Adipocyte (in vitro differentiated cells): ENCODE measurements around the gene SHISA5.
"Not testable (repeated sequence)": the region's sequence is repeated elsewhere in the genome, so short reads cannot be mapped to it uniquely, and the experiment has no call there.

Experiments used
- DNase-seq: peaks from one replicate; pipeline ENCODE4 v3.0.0-alpha.2; 2015; ENCODE audit warnings: low read depth
- H3K27me3 ChIP-seq: replicated peaks from 2 replicates; pipeline ENCODE4 v1.7.0; 2013; ENCODE audit warnings: mild to moderate bottlenecking, low read length, moderate library complexity; ENCODE audit not compliant: control insufficient read depth, insufficient read depth
- H3K36me3 ChIP-seq: 2 replicates; pipeline ENCODE4 v1.7.0; 2013; ENCODE audit warnings: low read length, mild to moderate bottlenecking, moderate library complexity; ENCODE audit not compliant: control insufficient read depth, insufficient read depth, severe bottlenecking
- H3K4me1 ChIP-seq: 2 replicates; pipeline ENCODE4 v1.7.0; 2013; ENCODE audit warnings: mild to moderate bottlenecking, low read length, moderate library complexity; ENCODE audit not compliant: control insufficient read depth, insufficient read depth
- H3K4me3 ChIP-seq: 2 replicates; pipeline ENCODE4 v1.7.0; 2013; ENCODE audit warnings: mild to moderate bottlenecking, low read length, moderate library complexity
- H3K9ac ChIP-seq: 2 replicates; pipeline ENCODE4 v1.7.0; 2013; ENCODE audit warnings: mild to moderate bottlenecking, low read length, moderate library complexity
- H3K9me3 ChIP-seq: 2 replicates; pipeline ENCODE4 v1.7.0; 2013; ENCODE audit warnings: mild to moderate bottlenecking, low read length, moderate library complexity; ENCODE audit not compliant: control insufficient read depth

Gene SHISA5

DNA sequence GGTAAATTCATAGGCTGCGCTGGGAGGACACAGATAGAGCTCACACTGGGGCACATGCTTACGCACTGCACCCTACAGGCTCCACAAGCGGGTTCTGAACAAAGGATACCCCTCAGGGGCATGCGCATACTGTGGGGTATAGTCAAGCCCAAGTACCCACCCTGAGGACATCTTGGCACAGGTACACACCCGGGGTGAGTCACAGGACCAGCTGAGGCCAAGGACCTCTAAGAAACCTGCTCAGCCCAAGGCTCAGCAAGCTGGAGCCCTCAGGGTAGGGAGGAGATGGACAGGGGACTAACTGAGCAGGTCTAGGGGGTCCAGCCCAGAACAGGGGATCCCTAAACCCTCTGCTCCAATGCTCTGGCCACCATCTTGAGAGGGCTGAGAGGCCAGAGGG, 3.3 kb downstream of the SHISA5 start:
- no peaks in the 10 kb centered on the region for H3K9me3 ChIP-seq
- DNase-seq = no peak
- H3K9ac ChIP-seq = no peak overlapping the region
- no peaks in the 10 kb centered on the region for H3K27me3 ChIP-seq
- no peak overlapping the region for H3K4me3 ChIP-seq
- H3K4me1 ChIP-seq = peaks cover 12% of the 10 kb centered on the region
- H3K36me3 ChIP-seq = peaks cover 10% of the 10 kb centered on the region

DNA sequence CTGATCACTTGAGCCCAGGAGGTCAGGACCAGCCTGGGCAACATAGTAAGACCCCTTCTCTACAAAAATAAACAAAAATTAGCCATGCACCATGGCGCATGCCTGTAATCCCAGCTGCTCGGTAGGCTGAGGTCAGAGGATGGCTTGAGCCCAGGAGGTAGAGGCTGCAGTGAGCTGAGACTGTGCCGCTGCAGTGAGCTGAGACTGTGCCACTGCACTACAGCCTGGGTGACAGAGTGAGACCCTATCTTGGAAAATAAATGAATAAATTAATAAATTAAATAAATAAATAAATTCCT, 10.8 kb downstream of the SHISA5 start:
- no peak for DNase-seq
- H3K4me3 ChIP-seq = no peak overlapping the region
- H3K36me3 ChIP-seq = peaks cover 10% of the 10 kb centered on the region

DNA sequence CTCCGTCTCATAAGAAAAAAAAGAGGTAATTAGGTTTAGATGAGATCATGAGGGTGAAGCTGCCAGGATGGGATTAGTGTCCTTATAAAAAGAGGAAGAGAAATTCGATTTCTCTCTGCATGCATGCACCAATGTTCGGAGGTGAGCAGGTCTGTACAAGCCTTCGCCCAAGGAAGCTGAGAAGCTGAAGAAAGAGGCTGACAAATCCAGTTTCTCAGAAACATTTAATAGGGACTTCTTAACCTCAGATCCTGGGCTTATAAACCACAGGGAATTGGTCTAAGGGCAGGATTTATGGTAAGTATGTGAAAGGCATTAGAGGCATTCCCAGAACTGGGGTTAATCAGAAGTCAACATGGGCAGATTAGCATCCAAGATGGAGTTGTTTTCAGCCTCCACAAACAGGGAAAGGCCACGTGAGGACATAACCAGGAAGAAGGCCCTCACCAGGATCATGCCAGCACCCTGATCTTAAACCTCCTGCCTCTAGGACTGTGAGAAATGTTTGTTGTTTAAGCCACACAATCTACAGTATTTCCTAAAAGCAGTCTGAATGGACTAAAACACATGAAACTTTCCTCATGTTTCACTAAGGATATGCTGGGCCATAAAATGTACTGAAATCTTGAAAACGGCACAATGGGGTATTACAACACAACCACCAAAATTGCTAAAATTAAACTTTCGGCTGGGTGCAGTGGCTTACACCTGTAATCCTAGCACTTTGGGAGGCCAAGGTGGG, 11.3 kb downstream of the SHISA5 start:
- Histone ChIP-seq H3K36me3 (peaks cover 5% of the 10 kb centered on the region), H3K27me3 (no peaks in the 10 kb centered on the region), H3K4me3 (no peak overlapping the region), H3K9me3 (no peaks in the 10 kb centered on the region), H3K9ac (peak overlapping the region; percentile 61), H3K4me1 (peaks cover 14% of the 10 kb centered on the region)
- no peak for DNase-seq

More for the DNA sequence above, 10.8 kb downstream of the SHISA5 start:
- H3K4me1 ChIP-seq = peaks cover 14% of the 10 kb centered on the region
- H3K27me3 ChIP-seq = no peaks in the 10 kb centered on the region
- H3K9me3 ChIP-seq = no peaks in the 10 kb centered on the region
- H3K9ac ChIP-seq = peak overlapping the region; percentile 61

DNA sequence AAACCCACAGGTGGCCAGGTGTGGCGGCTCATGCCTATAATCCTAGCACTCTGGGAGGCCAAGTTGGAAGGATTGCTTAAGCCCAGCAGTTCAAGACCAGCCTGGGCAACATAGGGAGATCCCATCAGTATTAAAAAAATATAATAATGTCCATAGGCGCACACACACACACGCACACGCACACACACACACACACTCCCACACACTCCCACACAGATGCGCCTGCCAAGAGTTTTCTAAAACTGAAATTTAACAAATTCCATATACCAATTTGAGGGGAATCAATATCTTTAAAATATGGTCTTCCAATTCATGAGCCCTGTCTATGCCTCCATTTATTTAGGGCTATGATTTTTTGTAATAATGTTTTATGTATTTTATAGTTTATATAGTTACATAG, 17.0 kb downstream of the SHISA5 start:
- Histone ChIP-seq H3K9me3 (no peaks in the 10 kb centered on the region), H3K4me1 (peaks cover 5% of the 10 kb centered on the region), H3K27me3 (no peaks in the 10 kb centered on the region), H3K4me3 (no peak overlapping the region), H3K36me3 (no peaks in the 10 kb centered on the region), H3K9ac (no peak overlapping the region)
- no peak for DNase-seq

- not testable (repeated sequence) for H3K9me3 ChIP-seq, H3K9ac ChIP-seq, H3K27me3 ChIP-seq, H3K36me3 ChIP-seq, DNase-seq, H3K4me1 ChIP-seq, H3K4me3 ChIP-seq
Measured at GRCh38 chr3:48482822-48483221, 21.2 kb downstream of the SHISA5 start.

DNA sequence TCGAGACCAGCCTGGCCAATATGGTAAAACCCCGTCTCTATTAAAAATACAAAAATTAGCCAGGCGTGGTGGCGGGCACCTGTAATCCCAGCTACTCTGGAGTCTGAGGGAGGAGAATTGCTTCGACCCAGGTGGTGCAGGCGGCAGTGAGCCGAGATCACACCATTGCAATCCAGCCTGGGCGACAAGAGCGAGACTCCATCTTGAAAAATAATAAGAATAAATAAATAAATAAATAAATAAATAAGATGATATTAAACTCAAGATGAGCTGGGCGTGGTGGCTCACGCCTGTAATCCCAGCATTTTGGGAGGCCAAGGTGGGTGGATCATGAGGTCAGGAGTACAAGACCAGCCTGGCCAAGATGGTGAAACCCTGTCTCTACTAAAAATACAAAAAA, 23.1 kb downstream of the SHISA5 start:
- H3K9me3 ChIP-seq, H3K36me3 ChIP-seq, H3K4me3 ChIP-seq, H3K27me3 ChIP-seq, DNase-seq, H3K9ac ChIP-seq, H3K4me1 ChIP-seq: not testable (repeated sequence)

GRCh38 chr3:48478626-48479555, 25.1 kb downstream of the SHISA5 start:
- no peaks in the 10 kb centered on the region for H3K36me3 ChIP-seq
- no peak overlapping the region for H3K4me3 ChIP-seq
- no peak for DNase-seq
- no peaks in the 10 kb centered on the region for H3K27me3 ChIP-seq
- H3K9me3 ChIP-seq = no peaks in the 10 kb centered on the region
- no peak overlapping the region for H3K9ac ChIP-seq
- H3K4me1 ChIP-seq = no peaks in the 10 kb centered on the region

- Histone ChIP-seq H3K9me3 (no peaks in the 10 kb centered on the region), H3K4me3 (no peak overlapping the region), H3K27me3 (no peaks in the 10 kb centered on the region), H3K4me1 (peaks cover 5% of the 10 kb centered on the region), H3K9ac (no peak overlapping the region), H3K36me3 (no peaks in the 10 kb centered on the region)
- DNase-seq = no peak
Measured at GRCh38 chr3:48477959-48478520, 25.9 kb downstream of the SHISA5 start.

DNA sequence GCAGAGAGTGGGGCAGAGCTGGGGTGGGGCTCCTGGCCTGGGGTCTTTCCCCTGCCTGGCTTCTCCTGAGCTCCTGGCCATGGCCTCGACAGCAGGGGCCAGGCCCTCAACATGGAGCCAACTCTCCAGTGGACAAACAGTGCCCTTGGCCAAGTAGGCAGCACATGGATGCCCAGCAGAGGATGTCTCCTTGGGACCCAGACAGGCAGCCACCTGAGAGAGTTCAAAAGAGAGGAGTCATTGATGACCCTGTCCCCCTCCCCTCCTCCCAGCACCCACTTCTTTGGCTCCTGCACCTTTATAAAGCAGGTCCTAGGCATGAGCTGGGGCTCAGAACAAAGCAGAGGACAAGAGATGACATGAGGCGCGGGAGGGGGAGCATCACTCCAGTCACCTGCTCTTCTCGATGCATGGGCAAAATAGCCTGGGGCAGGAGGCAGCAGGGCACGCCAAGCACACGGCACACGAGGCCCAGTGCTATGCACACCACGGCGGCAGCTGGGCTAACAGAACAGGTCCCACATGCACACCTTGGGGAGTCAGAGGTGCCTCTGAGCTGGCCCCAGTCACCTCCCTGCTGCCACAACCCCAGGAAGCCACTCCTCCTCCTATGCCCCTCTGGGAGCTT, 27.4 kb downstream of the SHISA5 start:
- Histone ChIP-seq H3K9ac (no peak overlapping the region), H3K27me3 (no peaks in the 10 kb centered on the region), H3K9me3 (no peaks in the 10 kb centered on the region), H3K4me3 (no peak overlapping the region), H3K36me3 (no peaks in the 10 kb centered on the region), H3K4me1 (peaks cover 5% of the 10 kb centered on the region)
- no peak for DNase-seq

DNA sequence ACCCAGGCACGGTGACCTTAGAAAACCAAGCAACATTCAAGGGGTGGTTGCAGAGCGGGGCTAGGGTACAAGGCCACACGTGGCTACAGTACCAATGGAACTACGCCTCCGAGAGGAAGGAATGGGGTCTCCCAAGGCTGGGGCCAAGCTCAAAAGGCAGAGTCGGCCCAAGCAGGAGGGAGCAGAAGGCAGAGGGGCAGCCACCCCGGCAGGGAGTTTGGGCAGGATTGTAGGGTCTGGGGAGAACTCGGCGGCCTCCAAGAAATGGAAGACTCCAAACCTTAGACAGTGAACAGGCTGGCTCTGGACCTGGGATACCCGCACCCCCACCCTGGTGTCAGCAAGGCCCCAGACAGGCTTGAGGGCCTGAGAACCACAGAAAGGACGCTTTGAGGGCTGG, 28.8 kb downstream of the SHISA5 start:
- Histone ChIP-seq H3K4me1 (peaks cover 7% of the 10 kb centered on the region), H3K9ac (no peak overlapping the region), H3K9me3 (no peaks in the 10 kb centered on the region), H3K4me3 (no peak overlapping the region), H3K36me3 (no peaks in the 10 kb centered on the region), H3K27me3 (no peaks in the 10 kb centered on the region)
- DNase-seq = no peak

GRCh38 chr3:48474619-48475018, 29.4 kb downstream of the SHISA5 start:
- no peaks in the 10 kb centered on the region for H3K36me3 ChIP-seq
- DNase-seq = no peak
- H3K9me3 ChIP-seq = no peaks in the 10 kb centered on the region
- H3K4me3 ChIP-seq = no peak overlapping the region
- peaks cover 12% of the 10 kb centered on the region for H3K4me1 ChIP-seq
- H3K9ac ChIP-seq = no peak overlapping the region
- no peaks in the 10 kb centered on the region for H3K27me3 ChIP-seq
